Neuronal stem cell (in vitro differentiated cells): ENCODE results near the gene C2orf76.
A peak's percentile ranks its signal among the peaks of the same experiment; 100 is the strongest.

Experiments used
- DNase-seq: peaks from one replicate; pipeline ENCODE4 v3.0.0-alpha.2; 2013; ENCODE audit warnings: low spot score
- H2AFZ ChIP-seq: one replicate; pipeline ENCODE4 v1.6.1; 2013; ENCODE audit warnings: mild to moderate bottlenecking, low read length, inconsistent platforms
- H2AK5ac ChIP-seq: 2 replicates; pipeline ENCODE4 v1.6.1; 2013; ENCODE audit warnings: low read depth, mild to moderate bottlenecking, inconsistent platforms, low read length, moderate library complexity, mixed read lengths
- H2BK120ac ChIP-seq: 2 replicates; pipeline ENCODE4 v1.6.1; 2013; ENCODE audit warnings: low read depth, mild to moderate bottlenecking, inconsistent platforms, low read length, moderate library complexity, mixed read lengths
- H2BK12ac ChIP-seq: one replicate; pipeline ENCODE4 v1.6.1; 2013; ENCODE audit warnings: low read length, inconsistent platforms
- H2BK15ac ChIP-seq: 2 replicates; pipeline ENCODE4 v1.6.1; 2013; ENCODE audit warnings: mild to moderate bottlenecking, low read length, inconsistent platforms, mixed read lengths
- H2BK5ac ChIP-seq: one replicate; pipeline ENCODE4 v1.6.1; 2013; ENCODE audit warnings: inconsistent platforms, mild to moderate bottlenecking, low read length, moderate library complexity
- H3K14ac ChIP-seq: one replicate; pipeline ENCODE4 v1.6.1; 2013; ENCODE audit warnings: low read length, inconsistent platforms
- H3K18ac ChIP-seq: 2 replicates; pipeline ENCODE4 v1.6.1; 2013; ENCODE audit warnings: low read length, inconsistent platforms
- H3K23ac ChIP-seq: 2 replicates; pipeline ENCODE4 v1.6.1; 2013; ENCODE audit warnings: low read depth, mild to moderate bottlenecking, mixed read lengths, low read length, inconsistent platforms; ENCODE audit not compliant: poor library complexity
- H3K27ac ChIP-seq: replicated peaks from 3 replicates; pipeline ENCODE4 v1.5.1; 2013; ENCODE audit warnings: low read length, inconsistent platforms
- H3K27me3 ChIP-seq, 3 experiments: 2 replicates each; pipeline ENCODE4 v1.6.1; 2013; ENCODE audit warnings: low read length in 3 of 3, mild to moderate bottlenecking in 2 of 3, inconsistent platforms in 1 of 3, low read depth in 1 of 3, mixed read lengths in 1 of 3, moderate library complexity in 1 of 3; ENCODE audit not compliant: control insufficient read depth in 3 of 3, insufficient read depth in 3 of 3
- H3K36me3 ChIP-seq, 2 donors: replicated peaks in 1 of 2; 2 replicates each; pipeline ENCODE4 v1.6.1; 2013; ENCODE audit warnings: low read length in 2 of 2; ENCODE audit not compliant: control insufficient read depth in 2 of 2, insufficient read depth in 2 of 2
- H3K4ac ChIP-seq: 2 replicates; pipeline ENCODE4 v1.6.1; 2013; ENCODE audit warnings: inconsistent platforms, mild to moderate bottlenecking, low read length, moderate library complexity
- H3K4me1 ChIP-seq, 2 donors: 1 replicate in 1 of 2; 2 replicates in 1 of 2; pipeline ENCODE4 v1.6.1; 2013; ENCODE audit warnings: low read length in 2 of 2, low read depth in 1 of 2; ENCODE audit not compliant: control insufficient read depth in 2 of 2, insufficient read depth in 1 of 2
- H3K4me2 ChIP-seq: one replicate; pipeline ENCODE4 v1.6.1; 2013; ENCODE audit warnings: mild to moderate bottlenecking, low read length, inconsistent platforms; ENCODE audit not compliant: insufficient read depth, poor library complexity, severe bottlenecking
- H3K4me3 ChIP-seq, 2 donors: 2 replicates each; pipeline ENCODE4 v1.5.1; 2013; ENCODE audit warnings: low read length in 2 of 2, mild to moderate bottlenecking in 2 of 2, inconsistent platforms in 1 of 2, moderate library complexity in 1 of 2
- H3K79me1 ChIP-seq: one replicate; pipeline ENCODE4 v1.6.1; 2013; ENCODE audit warnings: low read depth, mild to moderate bottlenecking, inconsistent platforms, low read length, moderate library complexity
- H3K9ac ChIP-seq: one replicate; pipeline ENCODE4 v1.6.1; 2013; ENCODE audit warnings: mild to moderate bottlenecking, low read depth, low read length, inconsistent platforms; ENCODE audit not compliant: poor library complexity
- H3K9me3 ChIP-seq, 2 donors: replicated peaks in 1 of 2; 2 replicates each; pipeline versions ENCODE3 to v1.6.1; 2013; ENCODE audit warnings: low read length in 2 of 2, mild to moderate bottlenecking in 2 of 2, inconsistent platforms in 1 of 2, low read depth in 1 of 2, mixed read lengths in 1 of 2, moderate library complexity in 1 of 2; ENCODE audit not compliant: control insufficient read depth in 2 of 2, insufficient read depth in 1 of 2
- H4K8ac ChIP-seq: one replicate; pipeline ENCODE4 v1.6.1; 2013; ENCODE audit warnings: low read depth, mild to moderate bottlenecking, inconsistent platforms, low read length, moderate library complexity
- H4K91ac ChIP-seq: one replicate; pipeline ENCODE4 v1.6.1; 2013; ENCODE audit warnings: low read length, low read depth, mild to moderate bottlenecking, inconsistent platforms; ENCODE audit not compliant: poor library complexity
- WGBS, 2 donors: extraction: QIAGEN DNeasy Blood & Tissue Kit; methylation state at CpG; one replicate each; pipeline ENCODE4 v1.1.7; 2013; ENCODE audit warnings: missing lambda C conversion rate in 2 of 2, mixed read lengths in 1 of 2; ENCODE audit not compliant: insufficient read length in 2 of 2, insufficient replicate concordance in 1 of 2; ENCODE audit errors: extremely low coverage in 2 of 2; 5-methylcytosine and 5-hydroxymethylcytosine counted together

The C2orf76 gene

DNA sequence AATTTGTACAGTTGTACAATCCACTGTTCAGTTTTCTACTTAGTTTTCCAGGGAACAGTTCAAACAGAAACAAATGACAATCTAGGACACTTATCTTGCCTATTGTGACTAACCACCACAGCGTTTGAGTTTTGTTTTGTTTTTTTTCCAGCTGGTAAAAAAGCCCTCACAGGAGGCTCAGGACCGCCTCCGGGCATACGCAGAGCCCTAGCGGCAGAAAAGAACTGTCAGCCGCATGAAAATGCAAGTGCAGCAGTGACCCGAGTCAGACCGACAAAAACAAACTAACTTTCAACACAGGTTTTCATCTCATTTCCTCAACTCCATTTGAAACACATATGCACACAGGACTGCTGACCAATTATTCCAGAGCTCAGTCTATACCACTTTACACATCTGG, 74.4 kb downstream of the C2orf76 start:
- H3K4me1 ChIP-seq: peaks cover 0 to 3% of the 10 kb centered on the region in 2 donors
- H2BK12ac ChIP-seq: no peak overlapping the region
- H2AK5ac ChIP-seq: no peak overlapping the region
- no peak overlapping the region for H3K23ac ChIP-seq
- H2BK15ac ChIP-seq: no peak overlapping the region
- no peak overlapping the region for H3K4me3 ChIP-seq
- no peaks in the 10 kb centered on the region for H3K27me3 ChIP-seq
- no peak overlapping the region for H3K4me2 ChIP-seq
- no peak for DNase-seq
- H2BK120ac ChIP-seq: no peak overlapping the region
- no peak overlapping the region for H3K14ac ChIP-seq
- no peak overlapping the region for H2BK5ac ChIP-seq
- H2AFZ ChIP-seq: no peak overlapping the region
- H3K27ac ChIP-seq: no peak overlapping the region
- no peak overlapping the region for H4K91ac ChIP-seq
- H3K79me1 ChIP-seq: no peaks in the 10 kb centered on the region
- no peak overlapping the region for H3K4ac ChIP-seq
- no peaks in the 10 kb centered on the region for H3K36me3 ChIP-seq
- no peak overlapping the region for H3K9ac ChIP-seq
- no CpG with 5 or more reads among the region's 8 CpGs for WGBS, 2 donors
- no peak overlapping the region for H4K8ac ChIP-seq
- no peaks in the 10 kb centered on the region for H3K9me3 ChIP-seq
- no peak overlapping the region for H3K18ac ChIP-seq

DNA sequence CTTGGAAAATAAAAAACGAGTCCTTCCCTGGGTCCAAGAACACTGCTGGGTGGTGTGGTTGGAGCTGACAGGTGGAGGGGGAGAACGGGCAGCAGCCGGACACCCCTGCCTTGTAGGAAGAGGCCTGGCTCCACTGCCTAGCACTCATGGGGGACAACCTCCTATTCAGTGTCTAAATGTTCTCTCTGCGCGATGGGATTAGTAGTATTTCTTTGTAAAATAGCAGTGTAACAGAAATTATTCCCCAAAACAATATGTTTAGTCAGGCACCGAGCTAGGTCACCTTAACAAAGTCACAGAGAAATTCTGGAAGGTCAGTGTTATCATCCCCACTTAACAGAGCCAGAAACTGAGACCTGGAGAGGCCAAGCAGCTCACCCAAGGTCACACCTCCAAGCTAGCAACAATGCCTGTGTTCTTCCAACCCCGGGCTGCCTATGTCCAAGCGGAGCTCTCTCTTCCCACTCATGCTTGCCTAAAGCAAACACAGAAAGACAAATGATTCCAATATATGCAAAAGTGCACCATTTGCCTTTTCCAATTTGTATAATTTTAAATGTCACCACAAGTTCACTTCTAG, 75.0 kb downstream of the C2orf76 start:
- Histone ChIP-seq H2BK15ac (no peak overlapping the region), H3K9ac (no peak overlapping the region), H2BK12ac (no peak overlapping the region), H3K36me3 (no peaks in the 10 kb centered on the region), H3K4me2 (no peak overlapping the region), H2AK5ac (no peak overlapping the region), H2BK5ac (no peak overlapping the region), H4K8ac (no peak overlapping the region), H3K27me3 (no peaks in the 10 kb centered on the region), H2AFZ (no peak overlapping the region), H4K91ac (no peak overlapping the region), H2BK120ac (no peak overlapping the region), H3K14ac (no peak overlapping the region), H3K4ac (no peak overlapping the region), H3K9me3 (no peaks in the 10 kb centered on the region), H3K18ac (no peak overlapping the region), H3K23ac (no peak overlapping the region), H3K79me1 (no peaks in the 10 kb centered on the region), H3K4me3 (no peak overlapping the region), H3K4me1 (peaks cover 0 to 3% of the 10 kb centered on the region in 2 donors), H3K27ac (no peak overlapping the region)
- DNase-seq: no peak
- no CpG with 5 or more reads among the region's 8 CpGs for WGBS, 2 donors

DNA sequence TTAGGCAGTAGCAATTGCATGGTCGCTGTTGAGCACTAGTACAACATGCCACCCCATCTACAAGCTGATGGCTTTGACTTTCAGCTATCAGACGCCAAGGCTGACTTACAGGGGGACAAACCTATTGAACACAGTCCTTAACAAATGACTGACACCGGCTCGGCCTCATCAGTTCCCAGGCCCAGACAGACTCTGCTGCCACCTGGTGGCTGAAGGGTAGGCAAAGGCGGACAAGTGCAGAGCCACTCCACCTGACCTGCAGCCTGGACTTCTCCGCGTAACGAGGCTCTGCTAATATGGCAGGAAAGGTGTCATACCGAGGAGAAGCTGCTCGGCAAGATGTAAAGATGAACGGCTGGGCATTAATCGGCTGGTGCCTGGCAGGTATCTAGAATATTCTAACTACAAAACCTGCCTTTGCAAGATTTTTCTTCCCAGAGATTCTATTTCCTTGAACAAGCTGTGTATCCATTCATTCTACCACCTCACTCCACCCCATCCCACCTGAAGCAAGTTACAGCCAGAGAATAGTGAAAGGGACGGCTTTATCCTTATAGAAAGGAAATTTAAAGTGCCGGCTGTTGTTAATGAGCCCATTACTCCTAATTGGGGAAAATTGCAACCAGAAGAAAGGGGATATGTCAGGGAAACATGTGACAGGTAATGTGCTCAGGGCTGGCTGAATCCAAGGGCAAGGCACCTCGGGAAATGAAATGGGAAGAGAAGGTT, 75.6 kb downstream of the C2orf76 start:
- Histone ChIP-seq H3K23ac (no peak overlapping the region), H3K4ac (no peak overlapping the region)
- WGBS, 2 donors: no CpG with 5 or more reads among the region's 15 CpGs

DNA sequence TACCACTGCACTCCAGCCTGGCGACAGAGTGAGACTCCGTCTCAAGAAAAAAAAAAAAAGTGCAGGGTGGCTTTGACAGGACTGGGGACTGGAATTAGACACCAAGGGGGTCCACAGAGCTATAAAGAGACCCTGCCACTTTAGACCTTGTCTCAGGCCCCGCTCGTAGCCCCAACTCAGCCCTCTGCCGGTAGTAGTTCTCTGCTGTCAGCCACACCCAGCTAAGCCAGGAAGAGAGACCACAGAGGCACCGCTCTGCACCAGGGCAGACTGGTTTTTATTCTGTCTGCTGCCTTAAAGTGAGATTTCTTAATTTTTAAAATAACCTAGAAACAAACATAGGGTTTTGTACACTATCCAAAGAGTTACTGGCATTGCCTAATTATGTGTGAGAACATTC, 77.0 kb downstream of the C2orf76 start:
- peaks cover 0 to 3% of the 10 kb centered on the region in 2 donors for H3K4me1 ChIP-seq
- H2BK12ac ChIP-seq: no peak overlapping the region
- no peak overlapping the region for H2BK120ac ChIP-seq
- no peak overlapping the region for H2BK15ac ChIP-seq
- no peaks in the 10 kb centered on the region for H3K9me3 ChIP-seq
- no peak overlapping the region for H3K4me3 ChIP-seq
- H4K8ac ChIP-seq: no peak overlapping the region
- DNase-seq: no peak
- no CpG with 5 or more reads among the region's 6 CpGs for WGBS, 2 donors
- H2AFZ ChIP-seq: no peak overlapping the region
- H4K91ac ChIP-seq: no peak overlapping the region
- no peak overlapping the region for H3K9ac ChIP-seq
- no peak overlapping the region for H3K27ac ChIP-seq
- H3K14ac ChIP-seq: no peak overlapping the region
- peaks cover 2% of the 10 kb centered on the region for H3K79me1 ChIP-seq
- H3K18ac ChIP-seq: no peak overlapping the region
- H3K4ac ChIP-seq: no peak overlapping the region
- no peak overlapping the region for H3K23ac ChIP-seq
- H2BK5ac ChIP-seq: no peak overlapping the region
- no peaks in the 10 kb centered on the region for H3K36me3 ChIP-seq
- no peak overlapping the region for H3K4me2 ChIP-seq
- H3K27me3 ChIP-seq: no peaks in the 10 kb centered on the region
- H2AK5ac ChIP-seq: no peak overlapping the region

More for the DNA sequence above, 75.6 kb downstream of the C2orf76 start:
- peaks cover 0 to 3% of the 10 kb centered on the region in 2 donors for H3K4me1 ChIP-seq
- no peaks in the 10 kb centered on the region for H3K36me3 ChIP-seq
- no peak overlapping the region for H3K4me3 ChIP-seq
- H4K91ac ChIP-seq: no peak overlapping the region
- no peaks in the 10 kb centered on the region for H3K9me3 ChIP-seq
- H3K27me3 ChIP-seq: no peaks in the 10 kb centered on the region
- H3K18ac ChIP-seq: no peak overlapping the region
- H2AK5ac ChIP-seq: no peak overlapping the region
- no peak overlapping the region for H3K14ac ChIP-seq
- H3K79me1 ChIP-seq: peaks cover 2% of the 10 kb centered on the region
- H2BK12ac ChIP-seq: no peak overlapping the region
- no peak overlapping the region for H3K27ac ChIP-seq
- no peak overlapping the region for H3K9ac ChIP-seq
- peak; percentile 74 for DNase-seq
- H2BK120ac ChIP-seq: no peak overlapping the region
- H4K8ac ChIP-seq: no peak overlapping the region
- H3K4me2 ChIP-seq: no peak overlapping the region
- peak overlapping the region; percentile 51 for H2AFZ ChIP-seq
- no peak overlapping the region for H2BK5ac ChIP-seq
- no peak overlapping the region for H2BK15ac ChIP-seq
